ENCODE measurements around the gene UHRF2.
A peak's percentile ranks its signal among the peaks of the same experiment; 100 is the strongest.
"Not testable (repeated sequence)": the region's sequence is repeated elsewhere in the genome, so short reads cannot be mapped to it uniquely, and the experiment has no call there.

UHRF2 gene, protein sequence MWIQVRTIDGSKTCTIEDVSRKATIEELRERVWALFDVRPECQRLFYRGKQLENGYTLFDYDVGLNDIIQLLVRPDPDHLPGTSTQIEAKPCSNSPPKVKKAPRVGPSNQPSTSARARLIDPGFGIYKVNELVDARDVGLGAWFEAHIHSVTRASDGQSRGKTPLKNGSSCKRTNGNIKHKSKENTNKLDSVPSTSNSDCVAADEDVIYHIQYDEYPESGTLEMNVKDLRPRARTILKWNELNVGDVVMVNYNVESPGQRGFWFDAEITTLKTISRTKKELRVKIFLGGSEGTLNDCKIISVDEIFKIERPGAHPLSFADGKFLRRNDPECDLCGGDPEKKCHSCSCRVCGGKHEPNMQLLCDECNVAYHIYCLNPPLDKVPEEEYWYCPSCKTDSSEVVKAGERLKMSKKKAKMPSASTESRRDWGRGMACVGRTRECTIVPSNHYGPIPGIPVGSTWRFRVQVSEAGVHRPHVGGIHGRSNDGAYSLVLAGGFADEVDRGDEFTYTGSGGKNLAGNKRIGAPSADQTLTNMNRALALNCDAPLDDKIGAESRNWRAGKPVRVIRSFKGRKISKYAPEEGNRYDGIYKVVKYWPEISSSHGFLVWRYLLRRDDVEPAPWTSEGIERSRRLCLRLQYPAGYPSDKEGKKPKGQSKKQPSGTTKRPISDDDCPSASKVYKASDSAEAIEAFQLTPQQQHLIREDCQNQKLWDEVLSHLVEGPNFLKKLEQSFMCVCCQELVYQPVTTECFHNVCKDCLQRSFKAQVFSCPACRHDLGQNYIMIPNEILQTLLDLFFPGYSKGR

DNA sequence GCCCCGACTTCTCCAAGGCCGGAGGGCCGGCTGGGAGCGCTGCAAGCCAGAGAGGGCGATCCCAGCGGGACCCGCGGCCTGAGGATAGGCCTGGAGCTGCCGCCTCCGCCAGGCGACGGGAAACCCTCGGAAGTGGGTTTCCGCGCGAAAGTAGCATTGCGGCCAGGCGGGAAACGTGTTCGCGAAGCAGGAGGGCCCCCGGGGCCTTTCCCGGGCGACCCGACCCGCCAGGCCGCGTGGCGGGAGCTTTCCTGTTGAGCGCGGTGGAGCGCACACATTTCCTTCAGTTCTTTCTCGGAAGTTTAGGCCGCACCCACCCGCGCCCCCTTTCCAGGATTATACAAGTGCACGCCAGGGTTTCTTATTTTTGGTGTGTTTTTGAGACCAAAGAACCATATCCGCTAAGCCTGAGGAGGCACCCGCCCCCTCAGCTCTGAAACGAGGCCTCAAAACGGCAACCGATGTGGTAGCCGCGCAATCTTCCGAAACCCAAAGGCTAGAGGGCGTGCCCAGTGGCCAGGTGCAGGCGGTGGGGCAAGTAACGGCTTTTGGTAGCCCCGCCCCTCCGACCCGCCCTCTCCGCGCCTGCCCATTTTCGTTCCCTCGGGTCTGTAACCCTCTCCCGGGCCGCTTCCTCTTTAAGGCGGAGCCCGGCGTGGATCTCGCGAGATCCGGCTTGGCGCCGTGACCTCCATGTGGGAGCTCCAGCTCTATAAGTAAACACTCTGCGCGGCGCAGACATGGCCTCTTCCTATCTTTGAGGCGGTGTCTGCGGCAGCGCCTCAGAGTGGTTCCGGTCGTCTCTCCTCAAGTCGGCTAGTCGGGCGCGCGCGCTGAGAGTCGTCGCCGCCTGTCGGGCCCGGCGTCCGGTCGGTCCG lies at the start of gene UHRF2:
Gene UHRF2, plus strand, starts transcription at position 713 of the 878 bp plus-strand sequence. CDS start 292 bp downstream, outside the sequence.
- DNase-seq = peak; percentile 96

DNA sequence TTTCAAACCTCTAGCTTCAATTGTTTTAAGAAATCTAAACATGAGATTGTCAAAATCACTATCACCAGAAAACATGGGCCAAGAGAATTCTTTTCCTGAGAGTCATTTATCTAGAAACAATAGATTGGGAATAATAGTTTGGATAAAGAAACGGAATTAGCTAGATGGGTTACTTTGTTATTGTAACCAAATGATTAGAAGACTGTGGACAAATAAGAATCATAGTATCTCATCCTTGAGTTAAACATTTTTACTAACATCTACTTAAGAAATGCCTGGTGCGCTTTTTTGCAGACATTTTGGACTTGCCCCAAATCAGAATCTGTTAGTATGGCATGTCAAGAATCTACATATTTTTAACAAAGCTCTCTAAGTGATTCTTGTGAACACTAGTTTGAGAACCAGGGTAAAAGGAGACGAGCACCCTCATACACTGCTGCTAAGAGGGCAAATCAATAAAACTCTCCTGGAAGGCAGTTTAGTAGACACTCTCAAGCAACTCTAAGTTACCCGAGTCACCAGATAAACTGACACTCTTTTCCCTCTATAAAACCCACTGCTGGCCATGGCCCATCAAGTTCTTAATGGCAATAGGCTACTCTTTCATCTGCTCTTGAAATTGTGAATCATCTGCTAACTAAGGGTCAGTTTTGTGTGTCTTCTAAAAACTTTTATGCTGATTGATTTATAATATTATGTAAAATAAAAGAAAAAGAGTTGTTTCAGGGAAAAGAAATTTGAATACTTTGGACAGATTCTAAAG lies 45.7 kb upstream of the UHRF2 start:
- no peak for DNase-seq

- no peak for DNase-seq
These were observed 44.2 kb upstream of the UHRF2 start for GRCh38 chr9:6368831-6369230.

- not testable (repeated sequence) for DNase-seq
These were observed 31.5 kb upstream of the UHRF2 start for GRCh38 chr9:6381477-6382012.

DNA sequence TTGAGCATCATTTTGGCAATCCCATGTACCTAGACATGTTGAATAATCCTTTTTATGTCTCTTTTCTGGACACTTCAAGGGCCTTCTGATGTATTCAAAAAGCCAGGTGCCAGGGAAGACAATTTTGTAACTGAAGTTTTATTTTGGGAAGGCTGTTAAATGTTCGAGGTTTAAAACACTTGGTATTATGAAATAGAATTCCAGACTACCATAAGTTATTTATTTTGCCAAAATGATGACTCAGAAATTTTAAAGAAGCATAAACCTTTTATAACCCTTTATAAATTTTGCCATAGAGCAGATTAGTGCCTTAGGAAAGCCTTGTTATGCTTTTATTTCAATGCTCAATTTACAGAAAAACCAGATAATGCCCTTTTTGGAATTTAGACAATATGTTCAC lies 30.3 kb upstream of the UHRF2 start:
- DNase-seq = no peak

GRCh38 chr9:6383551-6384225 lies 29.3 kb upstream of the UHRF2 start:
- DNase-seq = no peak

GRCh38 chr9:6384732-6385131 lies 28.3 kb upstream of the UHRF2 start:
- no peak for DNase-seq

- DNase-seq = no peak
These were observed 13.9 kb upstream of the UHRF2 start for GRCh38 chr9:6399071-6399470.

DNA sequence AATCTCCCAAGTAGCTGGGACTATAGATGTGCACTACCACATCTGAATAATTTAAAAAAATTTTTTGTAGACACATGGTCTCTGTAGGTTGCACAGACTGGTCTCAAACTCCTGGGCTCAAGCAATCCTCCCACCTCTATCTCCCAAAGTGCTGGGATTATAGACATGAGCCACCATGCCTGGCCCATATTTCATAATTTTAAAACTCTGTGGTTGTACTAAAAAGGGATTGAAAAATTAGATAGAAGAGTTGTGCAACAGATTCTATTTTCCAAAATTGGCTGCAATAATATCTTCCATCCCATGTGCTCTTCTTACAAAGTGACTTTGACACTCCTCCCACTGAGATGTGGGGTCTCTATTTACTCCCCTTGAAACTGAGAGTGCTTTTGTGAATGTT lies 7.6 kb upstream of the UHRF2 start:
- DNase-seq = no peak

DNA sequence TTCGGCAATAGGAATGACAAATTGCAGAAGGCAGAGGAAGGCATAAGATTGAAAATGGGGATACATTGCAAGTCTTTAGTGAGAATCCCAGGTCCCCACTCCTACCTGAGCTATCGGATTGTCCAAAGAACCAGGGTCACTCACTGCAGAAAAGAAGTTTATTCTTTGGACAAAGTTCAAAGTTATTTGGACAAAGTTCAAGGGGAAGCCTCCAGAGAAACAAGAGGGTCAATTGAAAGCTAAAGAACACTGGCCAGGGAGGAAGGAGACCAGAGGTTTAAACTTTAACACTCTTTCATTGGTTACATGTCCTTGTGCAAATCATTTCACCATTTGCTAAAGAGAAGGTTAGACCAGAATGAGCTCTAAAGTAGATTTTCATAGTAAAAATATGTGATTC lies 5.2 kb upstream of the UHRF2 start:
- no peak for DNase-seq

GRCh38 chr9:6408320-6408719 lies 4.7 kb upstream of the UHRF2 start:
- DNase-seq = no peak

GRCh38 chr9:6409811-6410210 lies 3.2 kb upstream of the UHRF2 start:
- DNase-seq = no peak

DNA sequence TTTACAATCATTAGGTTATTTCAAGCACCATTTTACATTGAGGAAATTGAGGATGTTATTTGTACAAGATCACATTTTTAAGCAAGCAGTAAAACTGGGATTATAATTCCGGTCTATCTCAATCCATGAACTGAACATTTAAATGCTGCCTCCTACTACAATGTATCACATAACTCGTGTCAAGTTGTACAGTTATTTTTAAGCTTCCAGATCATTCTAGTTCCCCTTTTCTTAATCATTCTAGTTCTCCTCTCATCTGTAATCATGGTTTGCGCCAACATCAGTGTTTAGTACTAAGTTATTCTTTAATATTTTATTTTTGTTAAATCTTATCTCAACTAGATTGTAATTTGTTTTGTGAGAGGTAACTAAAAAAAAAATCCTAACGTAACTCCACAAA lies 2.4 kb upstream of the UHRF2 start:
- no peak for DNase-seq

- DNase-seq = no peak
These were observed 607 bp downstream of the UHRF2 start for GRCh38 chr9:6413365-6414246.

DNA sequence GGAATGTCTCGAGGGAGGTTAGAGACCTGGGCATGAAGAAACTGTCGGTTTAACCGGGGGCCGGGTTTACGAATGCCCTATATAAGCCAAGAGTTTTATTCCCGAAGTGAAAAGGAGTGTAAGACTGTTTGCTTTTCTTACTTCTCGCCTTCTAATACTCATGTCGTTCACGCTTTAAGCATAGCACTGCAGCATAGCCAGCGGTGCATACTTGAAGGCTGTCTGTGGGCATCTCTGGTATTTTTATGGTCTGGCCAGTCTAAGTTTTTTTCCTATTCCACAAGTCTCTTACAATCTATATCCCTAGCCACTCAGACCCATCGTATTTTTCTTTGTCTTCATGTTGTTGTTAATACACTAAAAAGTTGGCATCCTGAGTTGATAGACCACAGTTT lies 1.2 kb downstream of the UHRF2 start:
- no peak for DNase-seq

GRCh38 chr9:6415266-6415665 lies 2.3 kb downstream of the UHRF2 start:
- DNase-seq = no peak

DNA sequence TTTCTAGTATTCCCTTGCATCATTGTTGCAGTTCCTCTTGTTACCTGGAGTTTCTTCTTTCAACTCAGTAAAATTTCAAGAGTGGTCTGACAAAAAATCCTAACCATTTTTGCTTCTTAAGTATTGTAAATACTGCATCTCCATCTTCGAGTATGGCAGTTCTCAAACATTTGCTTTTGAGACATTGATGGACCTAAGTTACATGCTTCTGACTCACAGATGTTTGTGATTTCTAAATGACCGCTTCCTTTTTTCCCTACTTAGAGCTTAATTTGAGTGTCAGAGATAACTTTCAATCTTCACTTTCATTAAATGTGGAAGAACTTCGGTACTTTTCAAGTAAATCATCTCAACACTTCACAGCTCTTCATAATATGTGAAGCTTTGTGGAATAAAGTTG lies 4.2 kb downstream of the UHRF2 start:
- no peak for DNase-seq

DNA sequence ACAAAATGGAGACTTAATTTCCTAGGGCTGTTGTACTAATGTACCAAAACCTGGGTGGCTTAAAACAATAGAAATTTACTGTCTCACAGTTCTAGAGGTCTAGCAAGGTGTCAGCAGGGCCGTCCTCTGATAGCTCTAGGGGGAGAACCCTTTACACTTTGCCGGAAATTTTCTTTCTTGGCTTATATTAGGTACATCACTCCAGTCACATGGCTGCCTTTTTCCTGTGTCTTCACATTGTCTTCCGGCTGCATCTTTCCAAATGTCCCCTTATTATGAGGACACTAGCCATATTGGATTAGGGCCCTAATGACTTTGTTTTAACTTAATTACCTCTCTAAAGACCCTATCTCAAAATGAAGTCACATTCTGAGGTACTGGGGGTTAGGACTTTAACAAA lies 5.8 kb downstream of the UHRF2 start:
- DNase-seq = no peak

- no peak for DNase-seq
These were observed 11.9 kb downstream of the UHRF2 start for GRCh38 chr9:6424940-6425339.

DNA sequence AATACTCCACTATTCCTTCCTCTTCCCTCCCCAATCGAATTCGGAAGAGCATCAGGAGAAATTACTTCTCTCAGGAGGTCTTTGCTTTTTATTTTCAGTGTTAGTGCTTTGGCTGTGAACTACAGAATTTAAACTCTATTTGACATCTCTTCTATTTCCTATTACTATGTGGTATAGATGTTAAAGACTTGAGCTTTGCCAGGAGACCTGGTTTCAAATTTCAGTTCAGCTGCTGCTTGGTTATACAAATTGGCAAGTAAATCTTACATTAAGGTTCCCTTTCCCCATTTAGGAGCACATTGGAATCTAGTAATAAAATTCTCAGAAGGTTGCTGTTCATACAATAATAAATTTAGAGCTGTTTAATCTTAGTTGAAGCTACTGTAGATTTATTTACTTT lies 13.1 kb downstream of the UHRF2 start:
- DNase-seq = no peak

Measured in DMS153 (cell line).